Heart left ventricle (tissue), 13 donors: ENCODE results near the gene PCDHGB7.
"Not testable (repeated sequence)": the region's sequence is repeated elsewhere in the genome, so short reads cannot be mapped to it uniquely, and the experiment has no call there.

Source experiments
- POLR2A ChIP-seq, 2 donors: fragments of 450-650 bp; IDR thresholded peaks; one replicate each; pipeline ENCODE4 v1.6.1; 2017; ENCODE audit warnings: antibody characterized with exemption in 2 of 2, mild to moderate bottlenecking in 2 of 2, moderate library complexity in 2 of 2
- TF ChIP-seq, protein P1 (sequence below), 12 donors: fragments of 200-600 bp; sonication (generic) in 4 of 12; IDR thresholded peaks; one replicate each; pipeline versions ENCODE4 v1.5.0 to v1.8.0; 2018 to 2022; ENCODE audit warnings: antibody characterized with exemption in 12 of 12, mild to moderate bottlenecking in 5 of 12
- donor health status: ischemic (EF 13 %, LVEDD 7.1; RV severe dilation, severe dysfunction).
- donor health status: DM: no; HTN: yes; CAD: no.
- donor health status: DM: no; HTN: no; CAD: no.
- donor health status: ischemic (EF 25% LVEDD 6.9; RV normal size, moderate dysfunction).
- donor health status: ischemic (EF 25% LVEDD 5.7; RV mildly dilated, moderate dysfunction).
- donor health status: ischemic (EF 35%, LVEDD 5.7; RV mildly dilated, moderate dysfunction).
- donor health status: nonischemic (EF 11% LVEDD 7.7; RV severe dilation, severe dysfunction).
- donor health status: DM: yes; HTN: yes; CAD: no.
- donor health status: PGD.
- donor health status: ischemic (EF 29% LVEDD 5.4; RV normal size, mild dysfunction).
- donor health status: nonischemic (EF 23%, LVEDD 6.1; RV moderate dilation, normal function).

DNA sequence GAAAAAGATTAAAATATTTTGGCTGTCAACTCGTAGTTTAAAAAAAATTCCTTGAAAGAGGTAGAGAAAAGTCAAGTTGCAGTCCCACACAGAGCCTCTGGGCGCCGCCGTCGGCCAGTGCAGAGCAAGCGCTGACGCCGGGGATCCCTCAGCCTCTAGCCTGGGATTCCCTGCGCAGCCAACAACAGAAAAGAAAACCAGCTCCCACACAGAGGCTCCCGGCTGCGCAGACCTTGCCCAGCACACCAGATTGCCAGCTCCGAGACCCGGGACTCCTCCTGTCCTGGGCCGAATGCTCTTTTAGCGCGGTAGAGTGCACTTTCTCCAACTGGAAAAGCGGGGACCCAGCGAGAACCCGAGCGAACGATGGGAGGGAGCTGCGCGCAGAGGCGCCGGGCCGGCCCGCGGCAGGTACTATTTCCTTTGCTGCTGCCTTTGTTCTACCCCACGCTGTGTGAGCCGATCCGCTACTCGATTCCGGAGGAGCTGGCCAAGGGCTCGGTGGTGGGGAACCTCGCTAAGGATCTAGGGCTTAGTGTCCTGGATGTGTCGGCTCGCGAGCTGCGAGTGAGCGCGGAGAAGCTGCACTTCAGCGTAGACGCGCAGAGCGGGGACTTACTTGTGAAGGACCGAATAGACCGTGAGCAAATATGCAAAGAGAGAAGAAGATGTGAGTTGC is at the start of gene PCDHGB7:
- not testable (repeated sequence) for TF ChIP-seq POLR2A (IDR thresholded peaks at IDR 0.05)
- TF ChIP-seq, protein P1, sequence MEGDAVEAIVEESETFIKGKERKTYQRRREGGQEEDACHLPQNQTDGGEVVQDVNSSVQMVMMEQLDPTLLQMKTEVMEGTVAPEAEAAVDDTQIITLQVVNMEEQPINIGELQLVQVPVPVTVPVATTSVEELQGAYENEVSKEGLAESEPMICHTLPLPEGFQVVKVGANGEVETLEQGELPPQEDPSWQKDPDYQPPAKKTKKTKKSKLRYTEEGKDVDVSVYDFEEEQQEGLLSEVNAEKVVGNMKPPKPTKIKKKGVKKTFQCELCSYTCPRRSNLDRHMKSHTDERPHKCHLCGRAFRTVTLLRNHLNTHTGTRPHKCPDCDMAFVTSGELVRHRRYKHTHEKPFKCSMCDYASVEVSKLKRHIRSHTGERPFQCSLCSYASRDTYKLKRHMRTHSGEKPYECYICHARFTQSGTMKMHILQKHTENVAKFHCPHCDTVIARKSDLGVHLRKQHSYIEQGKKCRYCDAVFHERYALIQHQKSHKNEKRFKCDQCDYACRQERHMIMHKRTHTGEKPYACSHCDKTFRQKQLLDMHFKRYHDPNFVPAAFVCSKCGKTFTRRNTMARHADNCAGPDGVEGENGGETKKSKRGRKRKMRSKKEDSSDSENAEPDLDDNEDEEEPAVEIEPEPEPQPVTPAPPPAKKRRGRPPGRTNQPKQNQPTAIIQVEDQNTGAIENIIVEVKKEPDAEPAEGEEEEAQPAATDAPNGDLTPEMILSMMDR (IDR thresholded peaks at IDR 0.05) = peak; percentile 56 to 80 (median 73)
